Measurements from ENCODE around the gene TSHZ2.

DNA sequence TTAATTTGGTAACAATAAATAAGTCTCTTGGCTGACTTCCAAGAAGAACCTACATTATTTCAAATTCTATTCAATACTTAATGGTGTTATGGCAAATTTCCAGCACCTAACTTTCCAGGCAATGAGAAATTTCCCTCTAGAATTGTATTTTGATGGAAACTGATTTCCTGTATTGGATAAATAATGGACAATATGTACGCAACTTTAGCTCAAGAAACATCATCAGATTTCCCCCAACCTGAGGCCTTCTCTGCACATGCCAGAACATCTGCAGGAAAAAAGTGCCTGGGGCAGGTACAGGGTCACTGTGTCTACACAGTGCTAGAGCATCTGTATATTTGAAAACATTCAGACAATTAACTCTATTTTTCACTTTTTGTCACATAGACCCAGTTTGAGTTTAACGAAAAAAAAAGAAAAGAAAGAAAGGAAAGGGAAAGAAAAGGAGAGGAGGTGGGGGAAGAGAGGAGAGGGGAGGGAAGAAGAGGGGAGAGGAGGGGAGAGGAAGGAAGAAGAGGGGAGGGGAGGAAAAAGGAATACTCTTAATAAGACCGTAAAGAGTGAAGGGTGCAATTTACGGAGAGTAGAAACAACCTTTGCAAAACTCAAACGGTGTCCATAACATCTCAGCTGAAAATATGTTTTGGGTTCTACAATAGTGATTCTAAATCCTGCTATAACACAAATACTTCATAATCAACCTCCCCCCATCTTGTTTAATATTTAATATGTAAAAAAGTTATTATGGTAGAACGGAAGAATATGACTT, 130.0 kb downstream of the TSHZ2 start:
- TF ChIP-seq EP300 (conservative IDR thresholded peaks at IDR 0.05; ENCODE audit: poor library complexity, severe bottlenecking) (no peak), RAD21 (conservative IDR thresholded peaks at IDR 0.05) (no peak), EZH2 (IDR thresholded peaks at IDR 0.05; ENCODE audit: borderline replicate concordance, insufficient read depth, low read length, poor library complexity, severe bottlenecking) (no peak), POLR2AphosphoS5 (IDR thresholded peaks at IDR 0.05) (no peak), MXI1 (conservative IDR thresholded peaks at IDR 0.05; ENCODE audit: poor library complexity, severe bottlenecking) (no peak), REST (IDR thresholded peaks at IDR 0.05; ENCODE audit: borderline replicate concordance) (no peak), SMC3 (conservative IDR thresholded peaks at IDR 0.05; ENCODE audit: poor library complexity) (no peak)
- TF ChIP-seq, protein P1, sequence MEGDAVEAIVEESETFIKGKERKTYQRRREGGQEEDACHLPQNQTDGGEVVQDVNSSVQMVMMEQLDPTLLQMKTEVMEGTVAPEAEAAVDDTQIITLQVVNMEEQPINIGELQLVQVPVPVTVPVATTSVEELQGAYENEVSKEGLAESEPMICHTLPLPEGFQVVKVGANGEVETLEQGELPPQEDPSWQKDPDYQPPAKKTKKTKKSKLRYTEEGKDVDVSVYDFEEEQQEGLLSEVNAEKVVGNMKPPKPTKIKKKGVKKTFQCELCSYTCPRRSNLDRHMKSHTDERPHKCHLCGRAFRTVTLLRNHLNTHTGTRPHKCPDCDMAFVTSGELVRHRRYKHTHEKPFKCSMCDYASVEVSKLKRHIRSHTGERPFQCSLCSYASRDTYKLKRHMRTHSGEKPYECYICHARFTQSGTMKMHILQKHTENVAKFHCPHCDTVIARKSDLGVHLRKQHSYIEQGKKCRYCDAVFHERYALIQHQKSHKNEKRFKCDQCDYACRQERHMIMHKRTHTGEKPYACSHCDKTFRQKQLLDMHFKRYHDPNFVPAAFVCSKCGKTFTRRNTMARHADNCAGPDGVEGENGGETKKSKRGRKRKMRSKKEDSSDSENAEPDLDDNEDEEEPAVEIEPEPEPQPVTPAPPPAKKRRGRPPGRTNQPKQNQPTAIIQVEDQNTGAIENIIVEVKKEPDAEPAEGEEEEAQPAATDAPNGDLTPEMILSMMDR (IDR thresholded peaks at IDR 0.05; ENCODE audit: poor library complexity, severe bottlenecking), result no peak
